NOMO-1 (cell line): ENCODE measurements around the gene STRIP2.

Experiments
- DNase-seq, 2 experiments: peaks; one replicate each; lab custom pipeline; 2025; ENCODE audit not compliant: unreplicated experiment in 2 of 2; lab: John Stamatoyannopoulos, UW

Gene STRIP2

DNA sequence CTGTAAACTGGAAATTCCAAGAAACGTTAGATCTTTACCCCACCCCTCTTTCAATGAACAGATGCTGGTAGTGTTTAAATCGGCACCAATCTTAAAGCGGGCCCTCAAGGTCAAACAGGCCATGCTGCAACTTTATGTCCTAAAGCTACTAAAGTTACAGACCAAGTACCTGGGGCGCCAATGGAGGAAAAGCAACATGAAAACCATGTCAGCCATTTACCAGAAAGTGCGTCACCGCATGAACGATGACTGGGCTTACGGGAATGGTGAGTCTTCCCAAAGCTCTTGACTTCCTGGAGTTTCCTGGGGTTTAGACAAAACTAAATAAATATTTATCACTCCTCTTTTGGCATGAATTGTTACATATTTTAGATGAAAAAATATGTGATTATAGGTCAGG is 48.5 kb downstream of the STRIP2 start:
- no peak for DNase-seq

DNA sequence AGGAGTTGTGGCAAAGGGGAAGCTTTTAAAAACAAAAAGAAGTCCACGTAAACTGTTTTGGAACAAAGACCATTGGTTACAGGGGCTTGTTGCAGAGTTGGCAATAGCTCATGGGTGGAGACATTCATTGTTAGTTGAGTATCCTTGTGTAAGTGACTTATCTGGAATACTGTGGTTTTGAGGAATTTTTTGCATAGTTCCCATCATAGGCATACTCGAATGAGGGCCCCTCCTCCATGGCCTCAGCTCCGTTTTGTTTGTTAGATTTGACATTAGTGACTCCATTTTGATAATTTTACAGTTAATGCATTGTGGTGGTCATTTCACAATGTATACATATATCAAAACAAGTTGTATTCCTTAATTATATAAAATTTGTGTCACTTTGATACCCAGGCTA is 55.3 kb downstream of the STRIP2 start:
- no peak for DNase-seq

DNA sequence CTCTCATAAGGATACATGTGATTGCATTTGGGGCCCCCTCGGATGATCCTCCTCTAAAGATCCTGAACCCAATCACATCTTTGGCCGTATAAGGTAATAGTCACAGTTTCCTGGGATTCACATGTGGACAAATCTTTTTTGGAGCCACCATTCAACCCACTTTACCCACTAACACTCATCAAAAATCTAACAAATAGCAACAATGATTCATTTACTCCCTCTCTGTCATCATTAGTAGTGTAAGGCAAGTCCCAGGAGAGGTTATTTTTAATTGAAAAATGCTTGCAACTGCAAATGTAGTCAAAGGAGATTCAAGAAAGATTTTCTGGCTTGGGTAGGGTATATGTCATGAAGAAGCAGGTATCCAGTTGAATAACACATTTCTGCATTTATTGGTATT is 58.2 kb downstream of the STRIP2 start:
- no peak for DNase-seq

DNA sequence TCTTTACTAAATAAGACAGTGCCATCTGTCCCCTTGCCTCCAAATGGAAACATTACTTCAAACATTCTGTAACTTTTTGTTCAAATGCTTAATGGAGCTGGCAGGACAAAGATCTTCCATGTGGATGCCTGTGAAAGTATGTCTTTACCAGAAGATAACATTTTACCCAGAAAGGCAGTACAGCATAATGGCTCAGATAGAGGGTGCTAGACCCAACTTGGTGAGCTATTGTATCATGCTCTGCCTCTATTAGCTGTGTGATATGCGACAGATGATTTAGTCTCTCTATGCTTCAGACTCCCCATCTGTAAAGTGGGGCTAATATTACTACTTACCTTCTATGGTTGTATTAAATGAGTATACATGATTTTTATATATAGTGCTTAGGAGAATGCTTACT is 59.3 kb downstream of the STRIP2 start:
- no peak for DNase-seq

DNA sequence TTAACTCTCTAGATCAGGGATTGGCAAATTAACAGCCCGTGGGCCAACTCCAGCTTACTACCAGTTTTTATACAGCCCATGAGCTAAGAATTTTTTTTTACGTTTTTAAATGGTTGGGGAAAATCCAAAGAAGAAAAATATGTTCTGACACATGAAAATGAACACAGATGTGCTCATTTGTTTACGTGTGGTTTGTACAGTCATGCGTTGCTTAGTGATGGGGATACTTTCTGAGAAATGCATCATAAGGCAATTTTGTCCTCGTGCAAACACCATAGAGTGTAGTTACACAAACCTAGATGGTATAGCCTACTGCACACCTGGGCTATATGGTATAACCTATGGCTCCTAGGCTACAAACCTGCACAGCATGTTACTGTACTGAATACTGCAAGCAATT is 59.8 kb downstream of the STRIP2 start:
- no peak for DNase-seq

DNA sequence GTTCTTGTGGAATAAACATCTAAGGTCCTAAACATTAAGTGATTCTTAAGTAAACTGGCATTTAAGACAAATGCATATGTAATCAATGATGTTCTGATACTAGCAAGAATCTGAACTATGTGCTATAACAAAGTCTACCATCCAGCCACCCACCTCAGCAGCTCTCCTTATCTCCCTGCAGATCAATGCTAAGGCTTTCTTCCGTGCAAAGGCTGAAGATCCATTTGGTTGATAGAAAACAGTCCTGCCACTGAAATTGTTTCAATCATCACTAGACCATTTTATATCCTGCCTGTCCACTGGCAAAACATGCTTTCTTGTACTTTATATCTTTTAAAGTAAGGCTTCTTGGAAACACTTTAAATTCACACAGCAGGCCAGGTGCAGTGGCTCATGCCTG is 61.8 kb downstream of the STRIP2 start:
- DNase-seq, result no peak

DNA sequence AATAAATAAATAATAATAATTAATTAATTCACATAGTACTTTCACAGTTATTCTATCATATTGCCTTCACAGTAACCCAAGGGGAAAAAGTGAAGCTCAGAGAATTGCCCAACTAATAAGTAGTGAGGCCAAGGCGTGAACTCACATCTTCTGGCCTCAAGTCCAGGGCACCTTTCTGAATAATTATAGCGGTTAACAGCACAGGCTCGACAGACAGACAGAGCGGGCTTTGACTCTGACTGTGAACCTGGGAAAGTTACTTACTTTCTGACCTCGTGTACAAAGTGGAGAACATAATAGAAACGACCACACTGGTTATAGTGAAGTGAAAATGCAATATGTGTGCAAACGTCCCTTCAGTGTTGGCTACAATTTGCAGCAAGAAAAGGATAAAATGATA is 62.4 kb downstream of the STRIP2 start:
- DNase-seq, result no peak

DNA sequence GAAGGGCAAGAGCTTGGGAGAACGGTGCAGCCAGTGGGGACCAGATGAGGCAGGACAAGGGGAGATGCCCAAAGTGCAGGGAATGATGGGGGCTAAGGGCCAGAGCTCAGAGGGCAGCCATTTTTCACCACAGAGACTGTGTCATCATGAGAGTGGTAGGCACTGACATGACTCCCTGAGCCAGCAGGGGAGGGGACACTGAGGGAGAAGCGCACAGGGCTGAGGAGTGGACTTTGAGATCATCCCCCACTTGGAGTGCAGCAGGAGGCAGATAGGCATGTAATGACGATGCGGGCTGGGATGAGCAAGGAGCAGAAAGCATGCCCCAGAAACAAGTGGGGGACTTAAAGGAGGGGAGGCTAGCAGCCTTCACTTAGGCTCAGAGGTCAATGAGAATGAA is 62.9 kb downstream of the STRIP2 start:
- DNase-seq, result no peak

DNA sequence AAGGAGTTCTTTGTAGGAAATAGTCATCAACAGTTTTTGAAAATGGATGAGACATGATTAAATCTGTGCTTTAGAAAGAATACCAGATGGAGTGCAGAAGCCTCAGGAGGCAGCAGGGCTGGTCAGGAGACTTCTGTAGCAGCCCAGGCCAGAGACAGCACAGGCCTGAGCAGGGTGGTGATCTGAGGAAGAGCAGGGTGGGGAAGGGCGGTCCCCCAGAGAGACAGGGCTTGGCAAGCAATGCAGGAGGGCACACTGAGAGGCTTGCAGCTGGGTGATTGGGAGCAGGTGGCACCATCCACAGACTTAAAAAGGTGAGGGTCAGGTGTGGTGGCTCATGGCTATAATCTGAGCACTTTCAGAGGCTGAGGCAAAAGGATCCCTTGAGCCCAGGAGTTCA is 63.8 kb downstream of the STRIP2 start:
- no peak for DNase-seq

DNA sequence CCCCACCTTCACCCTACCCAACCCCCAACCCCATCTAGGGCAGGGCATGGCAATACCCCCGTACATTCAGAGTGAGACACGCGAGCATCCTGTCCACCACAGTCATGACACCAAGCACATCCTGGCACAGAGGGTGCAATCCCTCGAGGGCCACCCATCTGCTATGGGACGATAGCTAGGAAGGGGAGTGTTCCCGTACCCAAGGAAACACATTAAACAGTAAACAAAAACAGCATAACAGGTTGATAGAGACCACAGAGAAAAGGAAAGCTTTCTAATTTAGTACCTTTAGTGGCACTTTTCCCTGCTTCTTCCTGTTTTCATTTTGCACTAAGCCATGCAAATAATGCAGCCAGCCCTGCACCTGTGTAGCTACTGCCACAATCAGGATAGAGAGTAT is 65.8 kb downstream of the STRIP2 start:
- DNase-seq, result no peak

DNA sequence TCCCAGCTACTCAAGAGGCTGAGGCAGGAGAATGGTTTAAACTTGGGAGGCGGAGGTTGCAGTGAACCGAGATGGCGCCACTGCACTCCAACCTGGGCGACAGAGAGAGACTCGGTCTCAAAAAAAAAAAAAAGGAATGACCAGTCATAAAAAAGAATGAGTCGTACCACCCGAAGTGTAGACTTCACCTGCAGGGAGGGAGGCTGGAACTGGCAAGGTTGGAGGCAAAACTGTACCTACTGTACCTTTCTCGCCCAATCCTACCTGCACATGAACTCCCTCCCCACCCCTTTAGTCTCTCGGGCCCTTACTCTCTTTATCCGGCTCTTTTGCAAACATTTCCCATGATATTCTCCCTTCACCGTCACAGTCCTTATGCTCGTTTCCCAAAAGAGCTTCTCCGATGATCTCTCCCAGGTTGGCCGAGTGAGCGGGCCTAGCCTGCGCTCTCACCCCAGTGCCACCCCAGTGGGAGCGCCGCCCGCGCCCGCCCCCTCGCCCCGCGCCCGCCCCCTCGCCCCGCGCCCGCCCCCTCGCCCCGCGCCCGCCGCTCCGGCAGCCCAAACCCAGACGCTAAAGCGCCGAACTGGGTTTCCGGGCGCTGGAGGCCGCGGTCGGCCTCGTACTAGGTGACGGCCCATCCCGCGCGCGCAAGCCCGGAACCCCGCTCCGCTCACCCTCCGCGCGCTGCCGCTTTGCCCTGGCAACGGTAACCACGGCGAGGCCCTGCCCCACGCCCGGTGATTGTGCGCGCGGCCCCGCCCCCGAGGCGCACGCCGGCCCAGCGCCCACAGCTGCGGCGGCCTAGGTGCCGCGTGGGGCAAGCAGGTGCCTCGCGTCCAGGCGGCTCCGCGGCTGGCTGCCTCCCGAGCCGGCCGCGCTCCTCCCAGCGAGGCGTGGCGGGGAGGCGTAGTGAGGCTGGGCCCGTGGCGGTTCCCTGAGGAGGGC is 67.8 kb downstream of the STRIP2 start, which contains the start of gene SMKR1:
Gene SMKR1 (plus strand): TSS at position 772 of the 948 bp plus-strand sequence. CDS start 294 bp downstream, outside the sequence.
- DNase-seq, result peak; percentile 22 to 23

DNA sequence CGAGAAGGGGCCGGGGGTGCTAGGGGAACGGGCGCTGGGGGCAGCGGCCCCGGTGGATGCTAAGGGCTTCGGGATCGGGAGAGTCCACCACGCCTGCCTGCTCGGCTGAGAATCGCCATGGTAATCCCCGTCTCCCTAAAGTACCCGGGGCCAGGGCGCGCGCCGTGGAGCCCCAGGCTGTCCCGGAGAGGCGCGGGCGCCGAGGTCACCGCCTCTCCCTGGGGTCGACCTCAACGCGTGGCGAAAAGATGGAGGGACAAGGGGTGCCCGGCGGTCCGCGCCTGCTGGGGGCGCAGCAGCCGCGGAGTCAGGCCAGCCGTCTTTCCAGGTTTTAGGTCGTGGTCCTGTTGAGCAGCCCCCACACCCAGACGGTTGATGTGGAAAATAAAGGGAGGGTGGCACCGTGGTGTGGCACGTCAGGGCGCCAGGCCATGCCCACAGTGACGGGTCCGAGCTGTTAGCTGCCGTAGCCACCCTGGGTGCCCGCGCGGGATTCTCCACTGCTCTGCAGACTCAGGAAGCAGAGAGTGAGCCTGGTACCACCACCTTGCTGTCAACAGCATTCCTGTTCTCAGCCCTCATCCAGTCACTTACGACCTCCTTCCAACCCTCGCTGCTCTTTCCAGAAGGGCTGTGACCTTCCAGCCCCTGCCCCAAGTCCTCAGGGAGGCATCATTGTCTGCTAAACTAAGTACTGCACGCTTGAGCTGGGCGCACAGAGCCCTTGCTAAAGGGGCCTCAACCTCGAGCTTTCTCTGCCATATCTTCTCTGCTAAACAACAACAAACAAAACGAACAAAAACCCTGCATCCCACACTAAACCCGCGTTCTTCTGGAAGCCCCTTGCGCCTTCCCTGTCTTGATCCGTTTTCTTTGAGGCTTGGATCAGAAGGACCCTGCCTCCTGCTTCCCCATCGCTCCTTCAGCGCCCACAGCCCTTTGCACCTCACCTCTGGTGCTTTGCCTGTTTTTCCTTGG is 68.8 kb downstream of the STRIP2 start:
- no peak for DNase-seq

DNA sequence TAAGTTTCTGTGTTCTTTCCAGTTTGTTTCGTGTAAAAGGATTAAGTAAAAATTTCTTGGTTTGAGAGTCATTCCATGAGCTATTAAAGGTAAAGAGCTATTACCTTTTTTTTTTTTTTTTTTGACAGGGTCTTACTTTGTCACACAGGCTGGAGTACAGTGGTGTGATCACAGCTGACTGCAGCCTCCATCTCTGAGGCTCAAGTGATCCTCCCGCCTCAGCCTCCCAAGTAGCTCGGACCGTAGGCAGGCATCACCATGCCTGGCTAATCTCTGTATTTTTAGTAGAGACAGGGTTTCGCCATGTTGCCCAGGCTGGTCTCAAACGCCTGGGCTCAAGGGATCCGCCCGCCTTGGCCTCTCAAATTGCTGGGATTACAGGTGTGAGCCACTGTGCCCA is 69.5 kb downstream of the STRIP2 start:
- DNase-seq, result no peak

DNA sequence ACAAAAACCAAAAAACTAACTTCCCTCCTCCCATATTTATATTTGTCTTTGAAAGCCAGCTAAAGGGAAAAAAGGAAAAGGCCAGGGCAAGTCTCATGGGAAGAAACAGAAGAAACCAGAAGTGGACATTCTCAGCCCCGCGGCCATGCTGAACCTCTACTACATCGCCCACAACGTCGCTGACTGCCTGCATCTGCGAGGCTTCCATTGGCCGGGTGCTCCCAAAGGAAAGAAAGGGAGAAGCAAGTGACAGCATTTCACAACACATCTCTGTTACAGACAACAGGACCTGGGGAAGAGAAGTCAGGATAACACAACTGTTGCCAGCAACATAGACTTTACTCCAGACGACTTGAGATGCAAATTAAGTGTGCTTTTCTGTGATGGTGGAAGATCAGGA is 78.0 kb downstream of the STRIP2 start:
- no peak for DNase-seq

DNA sequence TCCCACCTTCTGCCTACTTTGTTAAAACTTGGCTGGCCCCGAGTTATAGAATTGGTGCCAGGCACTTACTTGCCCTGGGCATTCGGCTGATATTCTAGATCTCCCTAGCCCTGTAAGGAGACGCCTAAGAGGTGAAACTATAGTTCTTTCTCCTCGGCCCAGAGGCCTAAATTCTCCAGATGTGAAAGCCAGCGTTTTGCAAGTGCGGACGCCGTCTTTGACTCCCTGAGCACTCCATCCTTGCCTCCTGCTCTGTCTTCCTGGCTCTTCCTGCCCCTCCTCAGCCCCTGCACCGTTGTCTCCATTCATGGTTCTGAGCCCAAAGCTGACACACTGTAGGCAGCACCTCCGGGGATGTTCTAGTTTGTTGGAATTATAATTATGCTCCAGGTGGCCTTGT is 79.3 kb downstream of the STRIP2 start:
- no peak for DNase-seq

DNA sequence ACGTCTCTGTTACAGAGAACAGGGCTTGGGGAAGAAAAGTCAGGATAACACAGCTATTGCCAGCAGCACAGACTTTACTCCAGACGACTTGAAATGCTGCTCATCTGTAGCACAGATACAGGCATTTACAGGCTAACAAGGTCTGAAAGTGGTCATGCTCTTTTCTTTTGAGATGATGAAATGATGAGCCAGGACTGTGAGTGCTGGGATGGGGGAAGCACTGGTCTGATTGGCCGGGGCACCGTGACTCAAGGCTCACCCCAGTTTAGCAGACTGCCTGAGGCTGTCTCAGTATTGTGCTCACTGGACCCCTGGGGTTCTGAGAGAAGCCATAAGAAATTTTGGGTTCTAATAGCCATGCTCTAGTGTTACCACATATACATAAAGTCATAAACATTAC is 80.5 kb downstream of the STRIP2 start:
- no peak for DNase-seq

DNA sequence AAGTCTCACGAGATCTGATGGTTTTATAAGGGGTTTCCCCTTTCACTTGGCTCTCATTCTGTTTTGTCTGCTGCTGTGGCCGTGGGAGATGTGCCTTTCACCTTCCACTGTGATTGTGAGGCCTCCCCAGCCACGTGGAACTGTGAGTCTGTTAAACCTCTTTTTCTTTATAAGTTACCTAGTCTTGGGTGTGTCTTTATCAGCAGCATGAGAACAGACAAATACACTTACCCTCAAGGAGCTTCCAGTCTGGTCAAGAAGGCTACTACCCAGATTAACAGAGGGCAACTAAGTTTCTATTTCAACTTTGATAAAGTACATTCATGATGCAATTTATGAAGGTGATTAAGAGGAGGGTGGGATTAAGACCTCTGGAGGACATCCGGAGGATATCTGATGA is 81.1 kb downstream of the STRIP2 start:
- no peak for DNase-seq

DNA sequence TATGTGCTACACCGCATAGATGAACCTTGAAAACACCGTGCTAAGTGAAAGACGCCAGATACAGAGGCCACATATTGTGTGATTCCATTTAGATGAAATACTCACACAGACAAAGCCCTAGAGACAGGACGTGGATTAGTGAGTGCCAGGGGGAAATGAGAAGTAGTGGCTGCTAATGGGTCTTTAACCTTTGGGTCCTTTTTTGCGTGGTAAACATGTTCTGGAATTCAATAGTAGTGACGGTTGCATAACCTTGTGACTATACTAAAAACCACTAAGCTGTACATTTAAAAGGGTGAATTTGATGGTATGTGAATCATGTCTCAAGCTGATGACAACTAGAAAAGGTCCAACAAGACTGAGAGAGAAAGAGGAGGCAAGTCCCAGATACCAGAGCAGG is 83.7 kb downstream of the STRIP2 start:
- DNase-seq, result no peak

DNA sequence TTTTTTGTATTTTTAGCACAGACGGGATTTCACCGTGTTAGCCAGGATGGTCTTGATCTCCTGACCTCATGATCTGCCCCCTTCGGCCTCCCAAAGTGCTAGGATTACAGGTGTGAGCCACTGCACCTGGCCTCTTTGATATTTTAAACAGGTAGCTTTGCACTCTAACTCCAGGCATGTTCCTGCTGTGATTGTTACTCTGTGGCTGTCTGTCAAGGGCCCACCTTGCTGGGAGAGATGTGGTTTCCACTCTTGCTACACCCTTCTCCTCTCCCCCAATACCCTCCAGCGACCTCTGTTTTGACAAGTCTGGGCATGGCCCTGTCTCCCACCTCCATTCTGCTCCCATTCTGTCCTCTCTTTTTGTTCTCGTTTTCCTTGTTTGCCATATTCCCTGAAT is 85.2 kb downstream of the STRIP2 start:
- DNase-seq, result no peak

DNA sequence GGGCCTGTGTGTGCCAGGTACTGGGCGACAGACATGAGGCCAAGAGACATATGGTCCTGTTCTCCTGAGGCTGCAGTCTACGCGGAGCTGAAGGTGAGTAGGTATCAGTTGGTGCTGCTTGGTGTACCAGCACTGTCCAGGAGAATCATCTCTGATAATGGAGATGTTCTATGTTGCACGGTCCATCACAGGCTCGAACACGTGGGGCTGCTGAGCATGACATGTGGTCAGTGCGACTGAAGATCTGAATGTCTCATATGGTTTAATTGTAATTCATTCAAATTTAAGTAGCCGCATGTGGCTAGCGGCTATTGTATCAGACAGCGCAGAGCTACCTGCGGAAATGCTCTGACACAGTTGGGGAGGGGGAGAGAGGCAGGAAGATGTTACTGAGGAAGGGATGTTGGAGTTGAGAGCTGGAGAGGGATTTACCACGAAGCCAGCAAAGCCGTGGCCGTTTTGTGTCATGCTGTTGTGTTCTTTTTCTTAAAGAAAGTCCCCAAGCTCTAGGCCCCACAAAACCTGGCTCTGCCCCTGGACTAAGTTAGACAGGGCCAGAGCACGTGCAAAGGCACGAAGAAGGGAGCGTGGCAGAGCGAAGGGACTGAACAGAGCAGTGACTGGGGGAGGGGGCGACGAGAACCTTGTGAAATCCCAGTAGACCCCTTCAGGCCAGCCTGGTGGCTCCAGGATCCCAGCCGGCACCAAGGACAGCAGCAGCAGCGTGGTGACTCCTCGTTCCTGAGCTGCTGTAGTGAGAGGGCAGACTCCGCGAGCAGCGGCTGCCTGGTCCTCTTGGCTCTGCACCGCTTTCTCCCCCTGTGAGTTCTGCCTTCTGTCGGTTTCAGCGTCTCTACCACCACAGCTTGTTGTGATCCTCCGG is 88.1 kb downstream of the STRIP2 start:
- DNase-seq, result no peak

DNA sequence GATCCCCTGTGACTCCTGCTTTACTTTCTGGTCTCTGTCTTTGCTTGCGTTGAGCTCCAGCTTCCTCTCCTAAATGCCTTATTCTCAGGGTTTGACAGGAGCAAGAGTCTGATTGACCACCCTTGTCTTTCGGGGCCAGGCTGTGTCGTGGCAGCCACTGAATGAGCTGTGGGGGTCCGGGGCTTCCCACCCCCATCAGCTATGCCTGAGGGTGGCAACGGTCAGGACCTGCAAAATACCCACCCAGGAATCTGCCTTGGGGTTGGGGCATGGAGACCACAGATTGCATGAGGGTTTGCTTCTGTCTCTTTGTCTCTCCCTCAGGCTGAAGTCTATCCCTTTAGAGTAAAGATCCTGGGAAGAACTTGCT is 88.7 kb downstream of the STRIP2 start:
- DNase-seq, result no peak
